Measurements from ENCODE around the gene HIGD2A. TPM values are rescaled to one million over a fixed set of nuclear protein-coding genes. Genes with fewer than 3 reads are reported as not detected.

HIGD2A gene
- polyA plus RNA-seq, 1 donor, result 89.8 TPM

DNA sequence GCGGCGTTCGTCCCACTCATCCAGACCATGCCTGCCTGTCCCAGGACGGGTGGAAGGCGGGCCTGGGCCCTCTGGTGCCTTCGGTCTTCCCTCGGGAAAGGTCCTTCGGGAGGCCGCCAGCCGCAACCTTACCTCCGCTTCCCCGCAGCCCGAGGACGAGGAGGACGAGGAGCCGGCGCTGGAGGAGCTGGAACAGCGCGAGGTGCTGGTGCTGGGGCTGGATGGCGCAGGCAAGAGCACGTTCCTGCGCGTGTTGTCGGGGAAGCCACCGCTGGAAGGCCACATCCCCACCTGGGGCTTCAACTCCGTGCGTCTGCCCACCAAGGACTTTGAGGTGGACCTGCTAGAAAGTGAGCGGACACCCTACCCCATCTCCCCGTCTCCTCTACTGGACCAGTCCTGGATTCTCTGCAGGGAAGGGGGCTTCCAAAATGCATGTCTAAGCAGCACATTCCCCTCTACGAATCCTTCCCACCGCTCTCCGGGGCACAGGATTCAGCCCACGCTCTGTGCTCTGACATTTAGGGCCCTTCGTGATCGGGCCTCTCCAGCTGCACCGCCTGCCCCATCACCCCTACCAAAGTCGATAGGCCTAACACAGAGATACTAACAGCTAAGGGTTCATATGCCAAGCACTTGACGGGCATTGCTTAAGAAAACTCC is 22.2 kb upstream of the HIGD2A start:
- DNase-seq, result no peak

DNA sequence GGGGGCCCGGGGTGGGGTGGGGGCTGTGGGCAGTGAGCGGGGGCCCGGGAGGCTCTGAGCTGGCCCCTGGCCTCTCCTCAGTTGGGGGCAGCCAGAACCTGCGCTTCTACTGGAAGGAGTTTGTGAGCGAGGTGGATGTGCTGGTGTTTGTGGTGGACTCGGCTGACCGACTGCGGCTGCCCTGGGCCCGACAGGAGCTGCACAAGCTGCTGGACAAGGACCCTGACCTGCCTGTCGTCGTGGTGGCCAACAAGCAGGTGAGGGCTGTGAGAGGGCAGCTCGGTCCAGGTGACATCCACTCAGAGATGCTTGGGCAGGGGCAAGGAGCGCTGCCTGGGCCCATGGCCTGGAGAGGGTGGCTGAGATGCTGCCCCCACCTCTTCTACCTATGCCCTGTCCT is 19.8 kb upstream of the HIGD2A start:
- DNase-seq, result no peak

DNA sequence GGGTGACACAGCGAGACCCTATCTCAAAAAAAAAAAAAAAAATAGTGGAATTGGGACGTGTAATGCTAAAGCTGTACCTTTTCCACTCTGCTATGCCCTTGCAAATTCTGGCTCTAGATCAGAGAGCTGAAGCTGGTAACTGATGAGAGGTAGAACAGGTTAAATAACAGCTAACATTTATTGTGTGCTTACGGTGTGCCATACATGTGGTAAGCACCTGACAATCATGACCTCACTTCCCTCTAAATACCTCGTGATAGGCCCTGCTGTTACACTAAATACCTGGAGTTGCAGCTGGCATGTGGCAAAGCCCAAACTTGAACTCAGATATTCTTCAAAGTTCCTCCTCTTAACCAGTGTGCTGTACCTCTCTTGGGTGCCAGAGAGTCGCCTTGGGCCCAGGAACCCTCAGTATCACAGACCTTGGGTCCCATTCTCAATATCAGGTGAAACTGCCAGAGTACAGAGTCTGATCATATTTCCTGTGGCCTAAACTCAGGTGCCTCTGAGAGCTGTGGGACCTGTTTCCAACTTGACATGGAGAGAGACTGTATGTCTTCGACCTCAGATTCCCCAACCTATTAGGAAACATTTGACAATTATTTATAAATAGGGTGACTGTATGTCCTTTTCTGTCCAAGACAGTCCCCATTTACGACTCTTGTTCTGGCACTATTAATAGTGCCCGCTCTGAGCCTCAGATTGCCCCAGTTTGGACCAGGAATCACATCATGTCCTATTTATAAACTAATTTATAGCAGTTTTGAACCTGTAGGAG is 18.4 kb upstream of the HIGD2A start:
- DNase-seq, result no peak

DNA sequence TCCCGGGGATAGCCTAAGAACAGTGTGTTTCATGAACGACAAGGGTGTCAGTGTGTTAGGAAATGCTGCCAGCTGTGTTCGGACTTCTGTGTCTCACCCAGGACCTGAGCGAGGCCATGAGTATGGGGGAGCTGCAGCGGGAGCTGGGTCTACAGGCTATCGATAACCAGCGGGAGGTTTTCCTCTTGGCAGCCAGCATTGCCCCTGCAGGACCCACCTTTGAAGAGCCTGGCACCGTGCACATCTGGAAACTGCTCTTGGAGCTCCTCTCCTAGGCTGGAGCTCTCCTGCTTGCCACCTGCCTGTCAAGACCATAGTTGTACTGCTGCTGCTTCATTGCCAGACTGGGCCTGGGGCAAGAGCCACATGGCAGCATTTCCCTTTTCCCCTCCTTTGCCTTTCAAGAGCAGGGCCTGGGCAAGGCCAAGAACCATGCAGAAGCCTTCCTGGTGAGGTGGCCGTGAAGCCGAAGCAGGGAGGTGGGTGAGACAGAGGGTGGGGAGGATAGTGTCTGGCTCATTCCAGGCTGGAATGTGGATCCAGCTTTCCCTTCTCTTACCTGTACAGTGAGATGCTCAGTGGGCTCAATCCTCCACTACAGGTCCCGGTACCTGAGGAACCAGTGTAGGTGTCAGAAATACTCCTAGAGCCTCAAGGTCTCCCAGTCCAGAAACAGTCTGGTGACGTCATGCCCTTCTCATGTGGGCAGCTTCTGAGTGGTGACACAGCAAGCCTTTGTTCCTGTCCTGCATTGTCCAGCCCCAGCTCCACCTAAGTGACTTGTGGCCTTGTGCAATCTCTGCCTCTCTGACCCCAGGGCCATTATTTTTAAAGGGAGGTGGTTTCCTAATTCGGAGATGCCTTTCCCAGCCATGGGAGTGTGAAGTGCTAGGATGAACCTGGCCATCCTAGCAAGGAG is 16.7 kb upstream of the HIGD2A start:
- DNase-seq, result no peak

DNA sequence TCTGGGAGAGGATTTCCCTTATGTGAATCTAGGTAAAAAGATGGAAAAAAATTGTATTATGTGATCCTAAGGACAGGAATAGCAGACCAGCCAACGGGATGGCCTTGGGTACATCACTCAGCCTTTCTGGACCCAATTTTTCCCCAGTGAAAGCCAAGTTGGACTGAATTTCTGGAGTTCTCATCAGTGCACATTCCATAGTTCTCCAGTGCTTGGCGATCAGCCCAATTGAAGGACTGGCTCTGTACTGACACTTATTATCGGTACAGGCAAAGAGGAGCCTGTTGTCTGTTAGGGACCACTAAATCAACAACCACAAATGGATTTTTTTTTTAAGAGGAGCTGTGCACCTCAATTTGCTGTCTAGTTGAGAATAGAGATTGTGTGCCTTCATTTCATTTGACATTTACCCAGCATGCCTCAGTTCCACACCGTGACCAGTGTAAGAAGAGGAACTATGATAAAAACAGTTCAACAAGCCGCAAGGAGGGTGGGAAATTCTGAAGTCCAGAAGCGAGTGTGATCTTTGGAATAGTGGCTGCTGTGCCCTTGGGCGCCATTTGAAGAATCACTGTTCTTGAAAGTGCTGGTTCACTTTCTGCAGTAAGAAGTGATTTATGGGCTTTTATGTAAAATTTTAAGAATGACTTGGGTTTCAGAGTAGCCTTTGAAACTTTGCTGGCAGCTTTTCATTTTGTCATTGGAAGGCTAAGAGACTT is 15.3 kb upstream of the HIGD2A start:
- no peak for DNase-seq

DNA sequence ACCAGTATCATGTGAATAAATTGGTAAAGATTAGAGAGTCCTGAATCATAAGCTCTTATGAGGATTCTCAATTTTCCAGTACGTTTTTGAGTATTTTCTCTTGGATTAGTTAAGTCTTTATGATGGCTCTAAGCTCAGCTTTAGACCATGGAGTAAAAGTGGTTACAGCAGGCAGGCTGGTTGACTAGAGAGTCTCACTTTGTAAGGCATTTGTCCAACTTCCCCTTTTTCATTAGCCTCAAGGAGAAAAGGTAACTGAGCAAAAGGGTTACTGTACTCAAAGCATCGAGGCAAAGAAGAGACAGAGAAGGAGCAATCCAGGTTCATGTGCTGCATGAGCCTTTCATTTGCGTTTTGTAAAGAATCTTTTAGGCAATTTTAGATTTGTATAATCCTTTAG is 8.7 kb upstream of the HIGD2A start:
- no peak for DNase-seq

DNA sequence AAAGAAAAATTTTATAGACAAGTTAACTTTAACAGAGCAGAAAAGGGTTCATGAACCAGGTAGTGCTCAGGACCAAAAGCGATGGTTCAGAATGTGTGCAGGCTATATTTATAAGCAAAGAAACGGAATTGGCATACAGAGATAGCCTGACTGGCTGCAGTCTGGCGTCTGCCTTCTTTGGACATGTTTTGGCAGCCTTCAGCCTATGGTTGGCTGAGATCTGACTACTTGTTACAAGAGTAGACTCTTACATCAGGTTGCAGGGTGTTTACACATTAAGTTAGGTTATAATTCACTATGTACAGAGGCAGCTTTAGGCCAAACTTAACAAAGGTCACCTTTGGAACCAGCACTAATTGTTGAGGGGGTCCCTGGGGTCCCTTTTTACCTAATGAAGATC is 7.1 kb upstream of the HIGD2A start:
- DNase-seq, result no peak

DNA sequence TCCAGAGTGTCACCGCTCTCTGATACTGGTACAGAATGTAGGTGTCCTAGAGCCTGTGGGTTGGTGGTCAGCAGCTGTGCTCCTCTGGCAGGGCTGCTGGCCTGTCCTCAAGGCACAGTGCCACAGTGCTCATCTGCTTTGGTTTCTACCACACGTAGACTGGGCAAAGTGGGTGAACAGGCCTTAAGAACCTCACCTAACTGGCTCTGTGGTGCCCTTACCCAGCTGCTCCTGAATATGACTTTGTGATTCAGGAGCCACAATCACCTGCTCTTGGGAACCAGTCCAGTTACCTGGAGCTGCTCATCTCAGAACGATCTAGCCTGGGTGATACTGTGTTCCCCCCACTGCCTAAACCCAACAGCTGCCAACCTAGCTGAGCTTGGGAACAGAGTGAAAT is 6.6 kb upstream of the HIGD2A start:
- DNase-seq, result no peak

DNA sequence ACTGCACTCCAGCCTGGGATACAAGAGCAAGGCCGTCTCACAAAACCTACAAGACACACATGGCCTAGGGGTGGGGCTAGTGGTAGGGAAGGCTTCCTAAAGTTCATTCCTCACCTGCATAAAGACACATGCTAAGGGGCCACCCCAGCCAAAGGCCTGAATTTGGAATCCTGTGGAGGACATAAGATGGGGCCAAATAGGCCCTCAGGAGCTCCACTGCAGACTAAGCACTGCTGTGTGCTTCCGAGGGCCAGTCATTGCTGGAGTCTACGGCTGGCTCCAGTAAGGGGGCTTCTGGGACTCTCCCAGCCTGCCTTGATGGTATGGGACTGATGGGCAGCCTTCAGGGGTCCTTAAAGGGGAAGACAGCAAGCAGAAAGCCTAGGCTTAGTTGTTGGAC is 5.8 kb upstream of the HIGD2A start:
- DNase-seq, result no peak

DNA sequence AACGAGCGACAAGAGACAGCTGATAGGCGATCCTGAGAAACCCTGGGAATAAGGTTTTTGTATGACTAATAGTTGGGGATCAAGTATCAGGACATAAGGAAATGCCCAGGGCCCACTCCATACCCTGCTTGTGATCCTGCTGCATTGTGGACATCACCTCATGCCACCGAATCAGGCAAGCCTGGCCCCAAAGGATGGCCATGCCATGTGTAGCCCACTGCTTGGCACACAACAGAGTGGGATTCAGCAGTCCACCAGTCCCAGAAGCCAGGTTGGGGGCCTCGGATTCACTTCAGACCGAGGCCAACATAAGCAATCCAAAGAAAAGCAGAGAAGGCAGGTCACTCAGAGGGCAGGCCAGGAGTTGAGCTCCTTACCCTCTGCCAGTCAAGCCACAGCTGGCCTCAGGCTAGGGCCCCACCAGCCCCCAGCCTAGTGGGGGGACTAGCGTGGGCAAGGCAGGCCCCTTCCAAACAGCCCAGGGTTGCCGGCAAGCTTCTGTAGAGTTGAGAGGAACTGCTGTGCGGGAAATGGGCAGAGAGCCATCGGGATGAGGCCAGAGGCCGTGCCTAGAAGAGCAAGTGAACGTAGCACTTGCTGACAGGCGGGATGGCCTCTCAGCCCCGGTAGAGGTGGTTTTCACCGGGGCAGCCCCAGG is 5.2 kb upstream of the HIGD2A start:
- DNase-seq, result no peak

DNA sequence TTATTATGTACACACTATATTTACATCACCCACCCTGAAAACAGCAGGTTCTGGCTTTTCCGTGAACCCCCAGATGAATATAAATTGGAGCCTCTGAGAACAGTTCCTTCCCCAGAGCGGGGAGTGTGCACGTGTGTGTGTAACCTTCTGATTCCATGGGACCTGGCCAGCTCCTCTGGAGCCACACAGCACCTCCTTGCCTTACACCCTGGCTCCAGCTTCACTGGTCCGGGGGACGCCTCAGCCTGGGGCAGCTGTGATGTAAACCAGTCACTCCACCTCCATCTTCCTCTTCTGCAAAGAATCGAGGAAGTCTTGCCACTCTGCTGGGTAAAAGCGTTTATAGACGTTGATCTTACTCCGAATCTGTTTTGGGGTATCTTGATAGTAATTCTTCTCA is 4.6 kb upstream of the HIGD2A start:
- no peak for DNase-seq

DNA sequence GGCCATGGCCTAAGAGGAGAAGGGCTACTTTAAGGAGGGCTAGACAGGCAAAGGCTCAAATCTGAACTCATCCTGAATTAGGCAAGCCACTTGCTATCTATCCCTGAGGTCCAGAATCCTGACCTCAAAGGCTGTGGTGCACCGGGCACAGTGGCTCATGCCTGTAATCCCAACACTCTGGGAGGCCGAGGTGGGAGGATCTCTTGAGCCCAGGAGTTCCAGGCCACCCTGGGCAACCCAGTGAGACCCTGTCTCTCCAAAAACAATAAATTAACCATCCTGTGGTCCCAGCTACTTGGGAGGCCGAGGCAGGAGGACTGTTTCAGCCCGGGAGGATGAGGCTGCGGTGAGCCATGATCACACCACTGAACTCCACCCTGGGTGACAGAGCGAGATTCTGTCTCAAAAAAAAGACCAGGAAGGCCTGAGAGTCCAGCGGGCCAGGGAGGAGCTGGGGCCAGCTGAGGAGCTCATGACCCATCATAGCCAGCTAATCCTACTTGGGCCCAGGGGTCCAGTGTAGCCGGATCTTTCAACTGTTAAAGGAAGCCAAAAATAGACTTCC is 4.1 kb upstream of the HIGD2A start:
- DNase-seq, result no peak

DNA sequence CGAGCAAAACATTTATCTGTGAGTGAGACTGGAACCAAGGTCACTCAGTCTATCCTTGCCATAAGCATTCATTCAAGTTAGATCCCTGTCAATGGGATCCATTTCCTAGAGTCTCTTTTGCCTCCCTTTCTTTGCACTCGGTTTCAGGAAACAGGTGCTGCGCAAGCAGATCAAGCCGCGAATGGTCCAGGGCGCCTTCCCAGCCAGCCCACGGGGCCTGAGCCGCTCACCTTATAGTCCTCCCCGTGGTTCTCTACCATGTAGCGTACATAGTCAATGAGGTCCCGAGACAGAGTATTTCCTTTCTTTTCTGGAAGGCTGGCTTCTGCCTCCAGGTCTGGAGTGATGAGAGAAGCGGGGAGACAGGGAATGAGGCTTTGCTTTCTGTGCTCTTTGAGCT is 3.6 kb upstream of the HIGD2A start:
- DNase-seq, result no peak

DNA sequence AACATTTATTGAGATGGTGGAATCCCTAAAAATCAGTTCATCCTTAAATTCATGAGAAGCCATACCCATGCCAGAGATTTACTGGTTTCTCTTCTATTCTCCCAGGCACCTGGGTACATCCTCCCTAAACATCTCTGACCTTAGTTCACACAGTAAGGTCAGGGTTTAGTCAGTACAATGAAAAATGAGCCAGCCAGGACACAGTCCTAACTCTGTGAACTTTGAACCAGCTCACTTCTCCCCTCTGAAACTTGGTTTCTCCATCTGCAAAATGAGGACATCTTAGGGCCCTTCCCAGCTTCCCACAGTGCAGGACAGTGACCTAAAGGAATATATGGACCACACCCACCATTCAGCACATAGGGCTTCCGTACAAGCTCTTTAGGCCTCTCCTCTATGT is 2.1 kb upstream of the HIGD2A start:
- no peak for DNase-seq

DNA sequence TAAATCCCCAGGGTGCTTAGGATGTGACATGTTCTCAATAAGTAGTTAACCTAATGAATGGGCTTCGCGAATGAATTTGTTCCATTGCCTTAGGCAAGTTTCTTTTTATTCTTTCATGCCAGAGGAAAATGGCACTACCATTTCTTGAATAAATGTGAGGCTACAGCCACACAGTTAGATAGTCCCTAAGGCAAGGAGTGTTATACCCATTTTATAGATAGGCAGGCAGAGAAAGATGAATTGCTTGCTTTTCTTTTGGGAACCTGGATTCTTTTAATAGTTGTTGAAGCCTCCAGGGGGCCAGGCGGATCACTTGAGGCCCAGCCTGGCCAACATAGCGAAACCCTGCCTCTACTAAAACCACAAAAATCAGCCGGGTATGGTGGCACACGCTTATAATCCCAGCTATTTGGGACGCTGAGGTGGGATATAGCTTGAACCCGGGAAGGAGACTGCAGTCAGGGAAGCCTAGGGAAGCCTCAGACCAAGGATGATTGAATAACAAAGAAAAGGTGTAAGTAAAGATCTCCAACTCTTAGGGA is 1.1 kb upstream of the HIGD2A start:
- no peak for DNase-seq

DNA sequence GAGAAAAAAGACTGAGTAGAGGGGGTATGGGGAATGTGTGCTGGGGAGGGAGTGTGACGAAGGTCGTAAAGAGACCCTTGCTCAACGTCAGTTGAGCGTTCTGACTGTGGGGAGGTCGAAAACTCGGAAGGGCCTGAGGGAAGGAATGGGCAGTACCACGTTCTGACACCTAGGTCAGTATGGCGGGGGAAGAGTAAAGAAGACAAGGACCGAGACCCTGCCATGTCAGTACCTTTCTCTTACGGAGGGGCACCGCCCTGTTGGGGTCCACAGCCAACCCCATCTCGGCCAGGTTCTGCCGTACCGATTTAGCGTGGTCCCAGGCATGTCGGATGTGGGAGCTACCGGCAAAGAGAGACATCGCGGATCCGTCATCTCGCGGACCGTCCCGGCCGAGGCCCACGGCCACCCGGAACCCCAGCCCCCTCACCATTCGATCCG is 528 bp upstream of the HIGD2A start:
- DNase-seq, result no peak

DNA sequence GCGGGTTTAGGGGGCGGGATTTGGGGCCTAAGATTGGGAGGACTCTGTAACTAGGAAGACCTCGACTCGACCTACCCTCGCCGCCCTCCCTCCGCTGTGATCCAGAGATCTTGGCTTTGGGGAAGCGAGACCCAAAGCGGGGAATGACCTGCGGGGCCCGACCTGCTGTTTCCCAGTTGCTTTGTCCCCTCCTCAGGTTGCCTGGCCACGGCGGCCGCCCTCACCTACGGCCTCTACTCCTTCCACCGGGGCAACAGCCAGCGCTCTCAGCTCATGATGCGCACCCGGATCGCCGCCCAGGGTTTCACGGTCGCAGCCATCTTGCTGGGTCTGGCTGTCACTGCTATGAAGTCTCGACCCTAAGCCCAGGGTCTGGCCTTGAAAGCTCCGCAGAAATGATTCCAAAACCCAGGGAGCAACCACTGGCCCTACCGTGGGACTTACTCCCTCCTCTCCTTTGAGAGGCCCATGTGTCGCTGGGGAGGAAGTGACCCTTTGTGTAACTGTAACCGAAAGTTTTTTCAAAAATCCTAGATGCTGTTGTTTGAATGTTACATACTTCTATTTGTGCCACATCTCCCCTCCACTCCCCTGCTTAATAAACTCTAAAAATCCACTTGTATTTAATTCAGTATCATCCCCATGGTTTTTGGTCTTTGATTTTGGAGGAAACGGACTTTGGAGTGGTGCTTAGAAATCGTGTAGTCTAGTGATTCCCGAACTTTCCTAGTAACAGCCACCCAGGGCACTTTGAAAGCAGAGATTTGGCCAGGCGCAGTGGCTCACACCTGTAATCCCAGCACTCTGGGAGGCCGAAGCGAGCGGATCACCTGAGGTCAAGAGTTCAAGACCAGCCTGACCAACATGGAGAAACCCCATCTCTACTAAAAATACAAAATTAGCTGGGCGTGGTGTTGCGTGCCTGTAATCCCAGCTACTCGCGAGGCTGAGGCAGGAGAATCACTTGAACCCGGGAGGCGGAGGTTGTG is 878 bp downstream of the HIGD2A start:
- no peak for DNase-seq

DNA sequence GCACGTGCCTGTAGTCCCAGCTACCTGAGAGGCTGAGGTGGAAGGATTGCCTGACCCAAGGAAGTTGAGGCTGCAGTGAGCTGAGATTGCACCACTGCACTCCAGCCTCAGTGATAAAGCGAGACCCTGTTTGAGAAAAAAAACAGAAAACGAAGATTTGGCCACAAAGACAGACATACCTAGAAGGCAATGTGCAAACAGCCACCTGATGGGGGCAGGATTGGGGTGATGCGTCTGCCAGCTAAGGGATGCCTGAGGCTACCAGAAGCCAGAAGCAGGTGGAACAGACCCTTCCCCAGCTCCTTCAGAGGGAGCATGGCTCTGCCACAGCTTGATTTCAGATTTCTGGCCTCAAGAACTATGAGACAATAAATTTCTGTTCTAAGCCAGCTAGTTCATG is 2.9 kb downstream of the HIGD2A start:
- DNase-seq, result no peak

DNA sequence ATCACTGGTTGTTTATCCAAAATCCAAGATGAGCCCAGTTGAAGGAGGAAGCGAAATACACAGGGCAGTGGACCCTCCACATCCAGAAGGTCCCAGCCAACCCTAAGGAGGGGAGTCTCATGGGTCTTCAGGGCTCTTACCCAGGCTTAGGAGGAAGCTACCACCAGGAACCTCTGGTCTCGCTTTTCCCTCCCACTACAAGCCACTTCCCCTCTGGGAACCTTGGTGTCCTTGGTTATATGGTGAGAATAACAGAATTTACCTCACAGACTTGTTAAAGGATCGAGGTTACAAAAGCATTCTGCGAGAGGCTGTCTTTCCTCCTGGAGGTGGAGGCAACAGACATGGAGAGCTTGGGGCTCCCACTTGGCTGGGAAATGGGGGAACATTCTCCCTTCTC is 3.4 kb downstream of the HIGD2A start:
- no peak for DNase-seq

DNA sequence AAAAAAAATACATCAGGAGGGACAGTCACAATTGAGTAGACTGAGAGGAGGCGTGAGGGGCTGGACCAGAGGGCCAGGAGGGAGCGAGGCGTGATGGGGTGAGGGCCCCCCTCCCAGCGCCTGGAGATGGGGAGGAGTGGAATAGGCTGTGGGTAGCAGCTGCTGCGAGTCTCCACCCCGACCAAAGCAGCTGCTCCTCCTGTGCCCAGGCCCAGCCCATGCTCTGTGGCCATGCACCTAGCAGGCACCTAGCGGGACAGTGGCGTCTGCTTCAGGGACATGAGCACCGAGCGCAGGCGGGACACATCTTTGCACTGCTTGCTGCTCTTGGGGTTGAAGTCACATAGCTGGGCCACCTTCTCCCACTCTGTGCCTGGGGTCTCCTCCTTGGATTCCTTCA is 4.0 kb downstream of the HIGD2A start:
- DNase-seq, result no peak

Measured in left kidney (tissue), 2 donors.